ENCODE results near the gene ST7. TPM values are rescaled to one million over a fixed set of nuclear protein-coding genes. Genes with fewer than 3 reads are reported as not detected.

The ST7 gene
- total and polyA plus RNA-seq, 4 donors: 22.4 to 57.2 (median 41.6) TPM

DNA sequence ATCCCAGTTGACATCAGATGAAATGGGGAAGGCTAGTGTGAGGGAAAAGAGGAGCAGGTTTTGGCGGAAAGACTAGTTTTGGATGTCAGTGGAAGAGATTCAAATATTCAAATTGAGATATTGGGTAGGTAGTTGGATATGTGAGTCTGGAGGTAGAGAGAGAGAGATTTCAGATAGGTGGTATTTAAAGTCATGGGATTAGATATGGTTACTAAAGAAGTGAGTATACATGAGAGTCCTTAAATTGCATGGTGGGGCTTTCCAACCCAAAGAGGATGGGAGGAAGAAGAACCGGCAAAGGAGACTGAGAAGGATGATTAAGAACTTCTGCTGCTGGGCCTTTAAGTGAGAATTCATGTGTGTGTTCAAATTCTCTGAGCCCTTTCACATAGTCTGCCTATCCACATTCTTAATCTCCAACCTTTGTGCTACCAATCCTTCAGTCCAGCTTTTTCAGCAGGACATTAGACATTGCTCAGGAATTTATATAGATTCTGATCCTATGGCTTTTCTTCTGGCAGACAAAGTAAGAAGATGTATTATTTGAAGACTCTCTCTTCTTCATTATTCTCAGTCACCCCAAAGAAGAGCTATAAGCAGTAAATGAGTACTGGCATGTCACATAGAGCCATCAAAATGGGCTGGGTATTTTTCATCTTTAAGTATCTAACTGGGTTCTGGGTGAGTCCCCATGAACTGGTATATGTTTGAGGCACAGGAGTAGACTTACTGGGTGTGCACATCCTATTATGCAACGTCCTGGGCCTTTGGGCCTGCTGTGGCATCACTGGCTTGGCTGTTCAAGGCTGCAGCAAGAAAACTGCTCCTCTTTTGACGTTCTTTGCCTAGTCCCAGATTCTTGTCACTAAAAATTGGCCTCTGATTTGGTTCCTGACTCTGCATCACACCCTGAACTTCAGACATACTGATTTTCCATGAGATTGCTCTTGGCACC is 33.6 kb downstream of the ST7 start:
- Histone ChIP-seq H3K27ac (ENCODE audit: low read depth in 1 of 2, low read length in 1 of 2) (no peak overlapping the region), H3K4me1 (ENCODE audit: control insufficient read depth in 5 of 5, insufficient read depth in 5 of 5, low read length in 5 of 5) (peaks cover 0 to 2% (median 0%) of the 10 kb centered on the region in 5 donors), H3K9ac (ENCODE audit: insufficient read depth in 1 of 2, low read length in 2 of 2) (no peak overlapping the region), H3K36me3 (ENCODE audit: control insufficient read depth in 4 of 4, insufficient read depth in 4 of 4, low read length in 4 of 4) (no peaks in the 10 kb centered on the region), H3K27me3 (ENCODE audit: control insufficient read depth in 3 of 3, insufficient read depth in 3 of 3, low read length in 2 of 3) (no peaks in the 10 kb centered on the region), H3K4me3 (no peak overlapping the region), H3K9me3 (ENCODE audit: control insufficient read depth in 4 of 4, insufficient read depth in 3 of 4, low read length in 3 of 4) (no peaks in the 10 kb centered on the region)
- ATAC-seq (ENCODE audit: insufficient read depth, low FRiP score) (no peak), DNase-seq (no peak)
- TF ChIP-seq, protein P1, sequence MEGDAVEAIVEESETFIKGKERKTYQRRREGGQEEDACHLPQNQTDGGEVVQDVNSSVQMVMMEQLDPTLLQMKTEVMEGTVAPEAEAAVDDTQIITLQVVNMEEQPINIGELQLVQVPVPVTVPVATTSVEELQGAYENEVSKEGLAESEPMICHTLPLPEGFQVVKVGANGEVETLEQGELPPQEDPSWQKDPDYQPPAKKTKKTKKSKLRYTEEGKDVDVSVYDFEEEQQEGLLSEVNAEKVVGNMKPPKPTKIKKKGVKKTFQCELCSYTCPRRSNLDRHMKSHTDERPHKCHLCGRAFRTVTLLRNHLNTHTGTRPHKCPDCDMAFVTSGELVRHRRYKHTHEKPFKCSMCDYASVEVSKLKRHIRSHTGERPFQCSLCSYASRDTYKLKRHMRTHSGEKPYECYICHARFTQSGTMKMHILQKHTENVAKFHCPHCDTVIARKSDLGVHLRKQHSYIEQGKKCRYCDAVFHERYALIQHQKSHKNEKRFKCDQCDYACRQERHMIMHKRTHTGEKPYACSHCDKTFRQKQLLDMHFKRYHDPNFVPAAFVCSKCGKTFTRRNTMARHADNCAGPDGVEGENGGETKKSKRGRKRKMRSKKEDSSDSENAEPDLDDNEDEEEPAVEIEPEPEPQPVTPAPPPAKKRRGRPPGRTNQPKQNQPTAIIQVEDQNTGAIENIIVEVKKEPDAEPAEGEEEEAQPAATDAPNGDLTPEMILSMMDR (IDR thresholded peaks at IDR 0.05; ENCODE audit: control extremely low read depth, extremely low read depth): no peak
- WGBS, 2 donors: 65 to 79% methylated on average over 4 of the region's 4 CpGs

DNA sequence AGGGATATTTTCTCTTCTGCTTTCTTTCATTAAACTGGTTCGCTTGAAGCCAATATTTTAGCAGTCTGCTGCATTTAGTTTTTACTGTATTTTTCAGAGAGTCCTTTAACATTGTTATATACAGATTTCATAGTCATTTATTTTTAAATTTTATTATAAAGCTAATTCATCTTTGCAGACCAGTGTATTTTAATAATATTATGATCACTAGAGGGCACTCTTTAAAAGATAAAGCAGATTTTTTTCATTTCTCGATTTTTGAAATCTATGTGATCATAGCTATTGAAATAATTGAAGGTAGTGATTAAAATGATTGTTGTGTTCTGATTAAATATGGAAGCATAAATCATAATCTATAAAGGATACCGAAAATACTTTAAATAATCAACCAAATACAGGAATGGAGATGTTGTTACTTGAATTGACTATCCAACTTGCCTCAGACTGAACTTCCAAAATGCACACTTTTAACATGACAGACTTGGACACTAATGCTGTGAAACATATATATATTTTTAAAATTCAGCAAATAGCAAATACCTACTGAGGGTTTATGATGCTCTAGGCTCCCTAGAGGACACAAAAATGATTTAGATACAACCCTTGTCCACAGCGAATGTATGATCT is 35.2 kb downstream of the ST7 start:
- Histone ChIP-seq H3K27me3 (ENCODE audit: control insufficient read depth in 3 of 3, insufficient read depth in 3 of 3, low read length in 2 of 3) (no peaks in the 10 kb centered on the region), H3K36me3 (ENCODE audit: control insufficient read depth in 4 of 4, insufficient read depth in 4 of 4, low read length in 4 of 4) (no peaks in the 10 kb centered on the region), H3K9me3 (ENCODE audit: control insufficient read depth in 4 of 4, insufficient read depth in 3 of 4, low read length in 3 of 4) (no peaks in the 10 kb centered on the region), H3K27ac (ENCODE audit: low read depth in 1 of 2, low read length in 1 of 2) (no peak overlapping the region), H3K9ac (ENCODE audit: insufficient read depth in 1 of 2, low read length in 2 of 2) (no peak overlapping the region), H3K4me3 (no peak overlapping the region), H3K4me1 (ENCODE audit: control insufficient read depth in 5 of 5, insufficient read depth in 5 of 5, low read length in 5 of 5) (peaks cover 0 to 2% (median 0%) of the 10 kb centered on the region in 5 donors)
- ATAC-seq (ENCODE audit: insufficient read depth, low FRiP score) (no peak), DNase-seq (no peak)
- WGBS, 2 donors: 69 to 74% methylated on average over 4 of the region's 4 CpGs
- TF ChIP-seq, protein P1 (IDR thresholded peaks at IDR 0.05; ENCODE audit: control extremely low read depth, extremely low read depth): no peak

DNA sequence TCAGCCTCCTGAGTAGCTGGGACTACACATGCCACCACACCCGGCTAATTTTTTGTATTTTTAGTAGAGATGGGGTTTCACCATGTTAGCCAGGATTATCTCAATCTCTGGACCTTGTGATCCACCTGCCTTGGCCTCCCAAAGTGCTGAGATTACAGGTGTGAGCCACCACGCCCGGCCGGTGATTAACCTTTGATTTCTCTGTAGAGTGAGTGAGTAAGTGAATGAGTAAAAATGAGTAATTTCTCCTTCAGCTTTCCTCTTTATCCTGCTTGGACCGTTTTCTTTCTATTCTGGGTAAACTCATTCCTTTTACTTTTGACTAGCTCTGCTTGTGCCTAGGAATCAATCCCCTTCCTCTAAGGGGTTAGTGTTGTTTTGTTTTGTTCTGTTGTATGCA is 36.8 kb downstream of the ST7 start:
- no peak overlapping the region for H3K27ac ChIP-seq (ENCODE audit: low read depth in 1 of 2, low read length in 1 of 2)
- ATAC-seq (ENCODE audit: insufficient read depth, low FRiP score) (no peak), DNase-seq (no peak)
- no peaks in the 10 kb centered on the region for H3K36me3 ChIP-seq (ENCODE audit: control insufficient read depth in 4 of 4, insufficient read depth in 4 of 4, low read length in 4 of 4)
- H3K27me3 ChIP-seq (ENCODE audit: control insufficient read depth in 3 of 3, insufficient read depth in 3 of 3, low read length in 2 of 3): no peaks in the 10 kb centered on the region
- H3K9me3 ChIP-seq (ENCODE audit: control insufficient read depth in 4 of 4, insufficient read depth in 3 of 4, low read length in 3 of 4): no peaks in the 10 kb centered on the region
- TF ChIP-seq, protein P1 (IDR thresholded peaks at IDR 0.05; ENCODE audit: control extremely low read depth, extremely low read depth): no peak
- H3K4me1 ChIP-seq (ENCODE audit: control insufficient read depth in 5 of 5, insufficient read depth in 5 of 5, low read length in 5 of 5): peaks cover 0 to 2% (median 0%) of the 10 kb centered on the region in 5 donors
- no peak overlapping the region for H3K9ac ChIP-seq (ENCODE audit: insufficient read depth in 1 of 2, low read length in 2 of 2)
- WGBS, 2 donors: 88 to 94% methylated on average over 5 of the region's 5 CpGs
- H3K4me3 ChIP-seq: no peak overlapping the region
